Stomach (tissue), 9 donors: ENCODE data around the gene CPED1. TPM values are rescaled to one million over a fixed set of nuclear protein-coding genes. Genes with fewer than 3 reads are reported as not detected.

Experiments
- DNase-seq, 2 donors: peaks; one replicate each; pipeline versions ENCODE4 v3.0.0 to v3.0.0-alpha.2; 2013 to 2019
- H3K27ac ChIP-seq, 5 donors: fragments of 200-600 bp in 4 of 5; sonication (generic) in 4 of 5; one replicate each; pipeline ENCODE4 v1.5.1; 2013 to 2019; ENCODE audit warnings: mild to moderate bottlenecking in 1 of 5, moderate library complexity in 1 of 5
- H3K27me3 ChIP-seq, 3 donors: fragments of 200-600 bp; sonication (generic); one replicate each; pipeline ENCODE4 v1.5.1; 2017 to 2019; ENCODE audit warnings: mixed run types in 1 of 3
- H3K36me3 ChIP-seq, 4 donors: fragments of 200-600 bp; sonication (generic); 1 replicate in 3 of 4; 2 replicates in 1 of 4; pipeline ENCODE4 v1.5.1; 2016 to 2019
- H3K4me1 ChIP-seq, 4 donors: fragments of 200-600 bp; sonication (generic); one replicate each; pipeline ENCODE4 v1.5.1; 2016 to 2019
- H3K4me3 ChIP-seq, 4 donors: fragments of 200-600 bp; sonication (generic) in 3 of 4; one replicate each; pipeline ENCODE4 v1.5.1; 2016 to 2019; ENCODE audit warnings: mild to moderate bottlenecking in 1 of 4
- H3K9me3 ChIP-seq, 4 donors: fragments of 200-600 bp; sonication (generic); one replicate each; pipeline ENCODE4 v1.5.1; 2016 to 2019
- EP300 ChIP-seq: sonication (generic); formaldehyde crosslinking; IDR thresholded peaks from one replicate; pipeline ENCODE4 v1.6.1; 2017; ENCODE audit warnings: antibody characterized with exemption
- POLR2A ChIP-seq, 4 donors: fragments of 450-650 bp; IDR thresholded peaks; one replicate each; pipeline ENCODE4 v1.6.1; 2016; ENCODE audit warnings: antibody characterized with exemption in 4 of 4, control low read depth in 2 of 4, mild to moderate bottlenecking in 1 of 4, moderate library complexity in 1 of 4
- POLR2AphosphoS5 ChIP-seq, 3 donors: sonication (generic); formaldehyde crosslinking; IDR thresholded peaks; one replicate each; pipeline ENCODE4 v1.6.1; 2016; ENCODE audit warnings: antibody characterized with exemption in 3 of 3
- WGBS, 5 donors: extraction: QIAGEN DNeasy Blood & Tissue Kit in 3 of 5; methylation state at CpG; one replicate each; pipeline versions ENCODE4 v1.1.5 to v1.1.7; 2013 to 2018; 5-methylcytosine and 5-hydroxymethylcytosine counted together
- intact Hi-C: fragments of 100-400 bp; cut with DNase I; formaldehyde crosslinking; loops from one replicate; pipeline ENCODE4 v1.15.1; 2023; ENCODE audit warnings: low total_unique reads
- polyA plus RNA-seq, 3 donors: library from polyadenylated mRNA; stranded (reverse); fragments of 200-250 nt; gene quantifications; one replicate each; pipeline ENCODE4 v1.2.3, GENCODE V29; 2013
- total RNA-seq, 5 donors: library from RNA; depleted of rRNA; stranded (reverse); fragments of >200 nt; gene quantifications; one replicate each; pipeline versions ENCODE4 v1.1.0 to v1.2.3, GENCODE V29; 2014 to 2016
- TF ChIP-seq, protein P1 (sequence below), 7 experiments: fragments of 450-650 bp in 4 of 7; fragments of 200-600 bp in 3 of 7; sonication (generic) in 3 of 7; IDR thresholded peaks; one replicate each; pipeline ENCODE4 v1.5.1; 2016 to 2019; ENCODE audit warnings: antibody characterized with exemption in 7 of 7, control low read depth in 2 of 7, mild to moderate bottlenecking in 1 of 7
- donor health status: healthy with polysubstance abuse.
- donor health status: Bipolar disorder and iron deficiency.
- donor health status: healthy.

CPED1 gene
- total and polyA plus RNA-seq, 8 donors, result 3.0 to 58.7 (median 15.9) TPM

DNA sequence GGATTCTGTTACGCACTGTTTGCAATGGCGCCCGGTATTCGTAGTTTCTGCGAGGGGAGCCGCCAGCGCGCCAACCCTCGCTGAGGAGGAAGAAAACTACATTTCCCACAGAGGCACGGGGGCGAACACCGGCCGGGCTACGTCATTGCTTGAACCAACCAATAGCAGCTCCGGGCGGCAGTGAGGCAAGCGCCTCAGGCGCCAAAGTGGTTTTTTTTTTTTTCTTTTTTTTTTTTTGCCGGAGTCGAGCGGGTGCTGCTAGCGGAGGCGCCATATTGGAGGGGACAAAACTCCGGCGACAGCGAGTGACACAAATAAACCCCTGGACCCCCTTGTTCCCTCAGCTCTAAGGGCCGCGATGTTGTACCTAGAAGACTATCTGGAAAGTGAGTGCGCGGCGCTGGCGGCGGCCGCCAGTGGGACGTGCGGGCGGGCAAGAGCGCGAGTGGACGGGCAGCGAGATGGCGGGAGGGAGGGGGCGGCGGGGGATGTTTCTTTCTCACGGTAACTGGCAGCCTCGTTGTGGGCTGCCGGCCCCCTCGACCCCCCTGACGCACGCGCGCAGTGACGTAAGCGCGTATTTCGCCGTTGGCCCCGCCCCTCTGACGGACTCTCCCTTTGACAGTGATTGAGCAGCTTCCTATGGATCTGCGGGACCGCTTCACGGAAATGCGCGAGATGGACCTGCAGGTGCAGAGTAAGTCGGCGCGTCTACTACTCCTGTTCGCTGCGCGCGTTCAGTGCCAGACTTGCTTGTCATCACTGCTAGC lies 37.8 kb upstream of the CPED1 start, which contains the start of gene ING3:
Gene ING3 (plus strand): TSS at position 239 of the 770 bp plus-strand sequence. CDS start 120 bp downstream, at position 359.
- H3K4me3 ChIP-seq, result peak within 1 kb of the TSS; percentile 61 to 68 (median 66)
- peak within 1 kb of the TSS; percentile 97 to 99 (median 98) for H3K27ac ChIP-seq
- peaks cover 6 to 28% (median 23%) of the 10 kb centered on the region in 4 donors for H3K36me3 ChIP-seq
- peaks cover 15 to 43% (median 23%) of the 10 kb centered on the region in 4 donors for H3K4me1 ChIP-seq
- no peaks in the 10 kb centered on the region for H3K9me3 ChIP-seq
- 0 to 1% (median 0%) methylated on average over 44 to 71 of the region's 71 CpGs for WGBS, 5 donors
- peak; percentile 66 to 77 (median 69) for TF ChIP-seq POLR2AphosphoS5 (IDR thresholded peaks at IDR 0.05)
- TF ChIP-seq EP300, result no peak
- H3K27me3 ChIP-seq, result no peaks in the 10 kb centered on the region
- intact Hi-C loops, result no loop called here
- peak; percentile 97 to 99 for DNase-seq

DNA sequence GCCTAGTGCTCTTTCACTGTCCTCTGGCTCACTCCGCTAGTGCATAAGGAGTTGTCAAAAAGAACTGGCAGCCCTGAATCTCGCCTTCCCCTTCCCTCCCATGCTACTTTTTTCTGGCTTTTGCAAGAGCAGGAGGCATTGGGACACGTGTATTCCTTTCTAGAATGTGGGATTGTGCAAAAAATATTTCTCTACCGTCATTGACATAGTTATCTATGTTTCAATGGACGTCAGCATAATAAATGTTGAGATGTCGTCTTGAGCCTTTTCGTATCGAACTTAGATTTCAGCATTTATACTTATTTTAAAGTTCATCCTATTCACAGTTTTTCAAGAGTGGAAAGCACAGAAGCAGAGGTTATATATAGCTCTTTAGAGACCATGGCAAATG lies 37.2 kb upstream of the CPED1 start:
- Histone ChIP-seq H3K9me3 (no peaks in the 10 kb centered on the region), H3K4me3 (peak overlapping the region; percentile 61 to 68 (median 66)), H3K36me3 (peaks cover 6 to 33% (median 29%) of the 10 kb centered on the region in 4 donors), H3K27me3 (no peaks in the 10 kb centered on the region), H3K27ac (peak overlapping the region; percentile 97 to 99 (median 98)), H3K4me1 (peaks cover 15 to 43% (median 23%) of the 10 kb centered on the region in 4 donors)
- WGBS, 5 donors, result 5 to 12% (median 7%) methylated on average over 8 of the region's 8 CpGs
- DNase-seq, result no peak
- TF ChIP-seq, protein P1, sequence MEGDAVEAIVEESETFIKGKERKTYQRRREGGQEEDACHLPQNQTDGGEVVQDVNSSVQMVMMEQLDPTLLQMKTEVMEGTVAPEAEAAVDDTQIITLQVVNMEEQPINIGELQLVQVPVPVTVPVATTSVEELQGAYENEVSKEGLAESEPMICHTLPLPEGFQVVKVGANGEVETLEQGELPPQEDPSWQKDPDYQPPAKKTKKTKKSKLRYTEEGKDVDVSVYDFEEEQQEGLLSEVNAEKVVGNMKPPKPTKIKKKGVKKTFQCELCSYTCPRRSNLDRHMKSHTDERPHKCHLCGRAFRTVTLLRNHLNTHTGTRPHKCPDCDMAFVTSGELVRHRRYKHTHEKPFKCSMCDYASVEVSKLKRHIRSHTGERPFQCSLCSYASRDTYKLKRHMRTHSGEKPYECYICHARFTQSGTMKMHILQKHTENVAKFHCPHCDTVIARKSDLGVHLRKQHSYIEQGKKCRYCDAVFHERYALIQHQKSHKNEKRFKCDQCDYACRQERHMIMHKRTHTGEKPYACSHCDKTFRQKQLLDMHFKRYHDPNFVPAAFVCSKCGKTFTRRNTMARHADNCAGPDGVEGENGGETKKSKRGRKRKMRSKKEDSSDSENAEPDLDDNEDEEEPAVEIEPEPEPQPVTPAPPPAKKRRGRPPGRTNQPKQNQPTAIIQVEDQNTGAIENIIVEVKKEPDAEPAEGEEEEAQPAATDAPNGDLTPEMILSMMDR (IDR thresholded peaks at IDR 0.05), result no peak
- no peak for TF ChIP-seq EP300
- no peak for TF ChIP-seq POLR2AphosphoS5 (IDR thresholded peaks at IDR 0.05)
- no peak for TF ChIP-seq POLR2A (IDR thresholded peaks at IDR 0.05)
- intact Hi-C loops, result no loop called here

DNA sequence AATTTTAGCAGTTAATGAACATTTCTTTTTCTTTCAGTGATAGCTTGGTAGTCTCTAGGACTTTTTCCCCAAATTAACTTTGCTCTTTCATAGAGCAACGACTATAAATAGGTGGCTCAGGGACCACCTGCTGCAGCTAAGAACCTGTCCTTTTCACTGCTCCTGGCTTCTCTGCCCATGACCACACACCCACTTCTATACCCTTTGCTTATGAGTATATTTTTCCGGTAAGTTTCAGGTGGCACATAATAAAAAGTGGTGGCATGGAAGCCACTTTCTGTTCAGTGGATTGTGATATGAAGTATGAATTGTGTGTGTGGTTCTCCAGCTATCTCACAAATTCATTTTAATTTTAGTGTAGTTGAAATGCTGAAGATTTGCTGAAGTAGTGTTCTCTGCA lies 36.7 kb upstream of the CPED1 start:
- intact Hi-C loops, result no loop called here
- Histone ChIP-seq H3K9me3 (no peaks in the 10 kb centered on the region), H3K4me3 (peak overlapping the region; percentile 61 to 68 (median 66)), H3K4me1 (peaks cover 15 to 43% (median 23%) of the 10 kb centered on the region in 4 donors), H3K36me3 (peaks cover 6 to 39% (median 34%) of the 10 kb centered on the region in 4 donors), H3K27me3 (no peaks in the 10 kb centered on the region), H3K27ac (peak overlapping the region in 4 of 5 donors; percentile 97 to 98 (median 98))
- 55 to 72% (median 63%) methylated on average over 2 of the region's 2 CpGs for WGBS, 5 donors
- TF ChIP-seq, protein P1 (IDR thresholded peaks at IDR 0.05), result no peak
- TF ChIP-seq POLR2AphosphoS5 (IDR thresholded peaks at IDR 0.05) (no peak), POLR2A (IDR thresholded peaks at IDR 0.05) (no peak), EP300 (no peak)
- no peak for DNase-seq

DNA sequence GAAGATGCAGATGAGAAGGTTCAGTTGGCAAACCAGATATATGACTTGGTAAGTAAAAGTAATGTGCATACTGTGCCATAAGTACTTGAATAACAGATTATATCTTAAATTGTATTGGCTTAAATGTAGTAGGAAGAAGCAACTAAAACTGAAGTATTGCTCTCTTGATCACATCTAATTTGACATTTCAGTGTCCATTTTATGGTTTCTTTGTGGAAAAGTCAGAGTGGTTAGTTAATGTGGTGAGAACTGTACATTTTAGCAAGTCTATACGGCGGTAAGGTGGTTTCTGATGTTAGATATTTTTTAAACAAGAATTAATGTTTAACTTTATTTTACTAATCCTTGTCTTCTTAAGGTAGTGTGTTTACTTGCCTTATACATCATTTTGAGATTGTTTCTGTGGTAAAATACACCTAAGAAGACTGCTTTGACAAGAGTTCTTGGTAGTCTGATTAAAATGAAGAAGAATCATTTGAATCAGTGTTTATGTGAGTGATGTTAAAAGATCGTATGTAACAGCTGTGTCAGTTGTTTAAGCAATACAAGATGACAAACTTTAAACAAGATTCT lies 32.8 kb upstream of the CPED1 start:
- no peak for DNase-seq
- Histone ChIP-seq H3K9me3 (no peaks in the 10 kb centered on the region), H3K27ac (no peak overlapping the region), H3K4me1 (peaks cover 15 to 24% (median 20%) of the 10 kb centered on the region in 4 donors), H3K36me3 (peaks cover 9 to 58% (median 56%) of the 10 kb centered on the region in 4 donors), H3K27me3 (no peaks in the 10 kb centered on the region), H3K4me3 (no peak overlapping the region)
- intact Hi-C loops, result no loop called here
- WGBS, 5 donors, result 67 to 78% (median 76%) methylated on average over 3 of the region's 3 CpGs
- no peak for TF ChIP-seq POLR2A (IDR thresholded peaks at IDR 0.05)
- TF ChIP-seq POLR2AphosphoS5 (IDR thresholded peaks at IDR 0.05), result no peak
- TF ChIP-seq, protein P1 (IDR thresholded peaks at IDR 0.05), result no peak
- no peak for TF ChIP-seq EP300
